Endothelial cell of umbilical vein (primary cell): ENCODE results near the gene GALNT17.
"Not testable (repeated sequence)": the region's sequence is repeated elsewhere in the genome, so short reads cannot be mapped to it uniquely, and the experiment has no call there.

Source experiments
- CTCF ChIP-seq, 2 donors: IDR thresholded peaks; 1 replicate in 1 of 2; 2 replicates in 1 of 2; pipeline ENCODE4 v1.5.1; 2011; ENCODE audit warnings: low read length in 2 of 2, mild to moderate bottlenecking in 2 of 2, moderate library complexity in 2 of 2, control low read depth in 1 of 2, inconsistent platforms in 1 of 2, low read depth in 1 of 2; ENCODE audit not compliant: insufficient read depth in 1 of 2; ENCODE audit errors: extremely low read depth in 1 of 2
- POLR2A ChIP-seq: IDR thresholded peaks from 2 replicates; pipeline ENCODE4 v1.6.1; 2012; ENCODE audit warnings: low read depth, mild to moderate bottlenecking, control low read depth, low read length

GRCh38 chr7:71643031-71643430 is 511.1 kb downstream of the GALNT17 start:
- TF ChIP-seq CTCF (IDR thresholded peaks at IDR 0.05; ENCODE audit: extremely low read depth in 1 of 2, insufficient read depth in 1 of 2, low read depth in 1 of 2, low read length in 2 of 2); POLR2A: not testable (repeated sequence)
